Fibroblast of upper back skin (primary cell): ENCODE data around the gene ACSS2.
A peak's percentile ranks its signal among the peaks of the same experiment; 100 is the strongest.

Experiments used
- DNase-seq: peaks from one replicate; pipeline ENCODE4 v3.0.0-alpha.2; 2013

The ACSS2 gene

GRCh38 chr20:34876406-34877282 is at the start of gene ACSS2:
Gene ACSS2 (plus strand): TSS chr20:34876612. CDS start chr20:34876646, 34 bp downstream.
- DNase-seq, result no peak

GRCh38 chr20:34829191-34829590 is 47.2 kb upstream of the ACSS2 start:
- DNase-seq, result no peak

GRCh38 chr20:34831936-34832335 is 44.5 kb upstream of the ACSS2 start:
- no peak for DNase-seq

- DNase-seq, result peak; percentile 36
Measured at GRCh38 chr20:34834459-34834893, 41.9 kb upstream of the ACSS2 start.

- no peak for DNase-seq
Measured at GRCh38 chr20:34842143-34842542, 34.3 kb upstream of the ACSS2 start.

- no peak for DNase-seq
Measured at GRCh38 chr20:34843421-34843820, 33.0 kb upstream of the ACSS2 start.

- DNase-seq, result no peak
Measured at GRCh38 chr20:34848597-34848996, 27.8 kb upstream of the ACSS2 start.

GRCh38 chr20:34849778-34850177 is 26.6 kb upstream of the ACSS2 start:
- DNase-seq, result no peak

- no peak for DNase-seq
Measured at GRCh38 chr20:34850969-34851368, 25.4 kb upstream of the ACSS2 start.

GRCh38 chr20:34852298-34852697 is 24.1 kb upstream of the ACSS2 start:
- no peak for DNase-seq

GRCh38 chr20:34859367-34859766 is 17.0 kb upstream of the ACSS2 start:
- DNase-seq, result no peak

GRCh38 chr20:34859826-34860545 is 16.4 kb upstream of the ACSS2 start:
- DNase-seq, result no peak

- DNase-seq, result no peak
Measured at GRCh38 chr20:34861386-34862084, 14.9 kb upstream of the ACSS2 start.

- no peak for DNase-seq
Measured at GRCh38 chr20:34862724-34863123, 13.7 kb upstream of the ACSS2 start.

- DNase-seq, result no peak
Measured at GRCh38 chr20:34863421-34863965, 12.9 kb upstream of the ACSS2 start.

GRCh38 chr20:34864216-34864615 is 12.2 kb upstream of the ACSS2 start:
- no peak for DNase-seq

GRCh38 chr20:34871320-34871926 is 5.0 kb upstream of the ACSS2 start:
- DNase-seq, result peak; percentile 1

- peak; percentile 3 for DNase-seq
Measured at GRCh38 chr20:34871966-34872621, 4.3 kb upstream of the ACSS2 start.

GRCh38 chr20:34872622-34873224 is 3.7 kb upstream of the ACSS2 start, which contains the start of gene GGT7:
Gene GGT7 (minus strand): TSS chr20:34872856. CDS start chr20:34872815, 41 bp downstream.
- peak; percentile 74 for DNase-seq

- DNase-seq, result no peak
Measured at GRCh38 chr20:34873583-34874093, 2.8 kb upstream of the ACSS2 start.

- peak; percentile 88 for DNase-seq
Measured at GRCh38 chr20:34874094-34874654, 2.2 kb upstream of the ACSS2 start.
